AG09319 (cell line): Measurements from ENCODE around the gene KCNT1.

Experiments
- DNase-seq: peaks from one replicate; pipeline ENCODE4 v3.0.0-alpha.2; 2010; ENCODE audit warnings: low read depth; ENCODE audit errors: extremely low read depth
- CTCF ChIP-seq: IDR thresholded peaks from 2 replicates; pipeline ENCODE4 v1.5.1; 2011; ENCODE audit warnings: low read depth, mild to moderate bottlenecking, inconsistent platforms, low read length, moderate library complexity

Gene KCNT1

DNA sequence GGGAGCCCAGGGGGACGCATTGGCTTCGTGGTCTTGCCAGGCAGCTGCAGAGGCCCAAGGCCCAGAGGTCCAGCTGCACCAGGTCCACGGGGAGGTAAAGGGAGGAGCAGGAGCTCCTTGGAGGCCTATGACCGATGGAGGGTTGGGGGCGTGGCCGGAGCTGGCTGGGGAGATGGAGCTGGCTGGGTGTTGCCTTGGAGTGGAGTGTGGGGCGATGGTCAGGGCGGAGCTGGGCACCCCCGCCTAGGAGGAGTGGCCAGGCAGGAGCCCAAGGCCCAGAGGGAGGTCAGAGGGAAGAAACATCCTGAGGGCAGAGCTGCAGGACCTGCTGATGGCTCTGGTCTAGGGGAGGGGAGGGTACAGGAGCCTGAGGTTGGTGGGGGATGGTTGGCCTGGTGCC, 44.6 kb downstream of the KCNT1 start:
- TF ChIP-seq CTCF = no peak
- DNase-seq = no peak

DNA sequence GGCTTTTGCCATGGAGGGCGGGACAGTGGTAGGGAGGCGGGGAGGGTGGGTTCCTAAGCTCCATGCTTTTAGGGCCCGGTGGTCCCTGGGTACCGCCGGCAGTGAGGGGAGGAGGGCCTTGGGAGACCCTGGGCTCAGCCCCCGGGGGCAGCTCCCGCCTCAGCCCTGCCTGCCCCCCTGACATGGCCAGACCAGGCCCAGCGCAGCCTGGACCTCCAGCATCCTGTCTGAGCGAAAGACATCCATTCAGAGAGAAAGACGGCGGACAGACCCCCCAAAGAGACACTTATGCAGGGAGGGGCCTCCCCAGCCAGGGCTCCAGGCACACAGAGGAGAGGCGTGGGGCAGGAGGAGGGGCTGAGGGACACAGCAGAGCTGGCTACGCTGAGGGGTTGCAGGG, 45.3 kb downstream of the KCNT1 start:
- no peak for DNase-seq
- TF ChIP-seq CTCF = no peak

GRCh38 chr9:135748676-135749075, 46.7 kb downstream of the KCNT1 start:
- no peak for TF ChIP-seq CTCF
- no peak for DNase-seq

DNA sequence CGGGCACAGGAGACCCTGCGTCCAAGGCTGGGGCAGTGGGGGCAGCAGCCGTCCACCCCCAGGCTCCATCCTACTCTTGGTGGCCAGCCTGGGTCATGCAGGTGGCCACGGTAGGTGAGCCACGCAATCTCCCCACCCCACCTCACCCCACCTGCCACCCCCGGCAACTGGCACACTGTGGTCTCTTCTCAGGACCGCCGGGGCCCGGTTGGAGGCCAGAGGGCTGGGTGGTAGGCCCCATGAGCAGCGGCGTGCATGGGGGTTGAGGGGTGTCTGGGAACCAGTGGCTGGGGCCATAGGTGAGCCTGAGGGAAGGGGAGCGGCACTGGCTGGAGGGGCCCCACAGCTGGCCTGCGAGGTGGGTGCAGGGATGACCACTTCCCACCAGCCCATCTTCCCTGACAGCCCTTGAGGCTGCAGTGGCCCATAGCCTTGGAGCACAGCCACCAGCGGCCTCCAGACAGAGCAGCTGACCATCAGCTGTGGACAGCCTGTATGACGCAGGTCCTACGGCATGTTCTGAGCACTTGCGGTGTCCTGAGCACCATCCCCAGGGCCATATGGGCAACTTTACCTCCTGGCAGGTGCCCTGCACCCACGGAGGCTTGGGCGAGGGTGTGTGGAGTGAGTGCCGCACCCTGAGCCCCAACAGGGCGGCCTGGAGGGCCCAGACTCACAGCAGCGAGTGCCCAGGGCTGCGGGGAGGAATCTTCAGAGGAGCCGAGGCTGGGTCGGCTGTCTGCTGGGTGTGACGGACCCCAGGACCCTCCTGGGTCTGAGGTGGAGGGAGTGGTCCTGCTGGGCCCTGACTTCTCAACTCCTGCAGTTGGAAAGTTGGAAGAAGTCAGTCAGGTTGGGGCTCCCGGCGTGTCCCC, 47.4 kb downstream of the KCNT1 start:
- no peak for TF ChIP-seq CTCF

DNA sequence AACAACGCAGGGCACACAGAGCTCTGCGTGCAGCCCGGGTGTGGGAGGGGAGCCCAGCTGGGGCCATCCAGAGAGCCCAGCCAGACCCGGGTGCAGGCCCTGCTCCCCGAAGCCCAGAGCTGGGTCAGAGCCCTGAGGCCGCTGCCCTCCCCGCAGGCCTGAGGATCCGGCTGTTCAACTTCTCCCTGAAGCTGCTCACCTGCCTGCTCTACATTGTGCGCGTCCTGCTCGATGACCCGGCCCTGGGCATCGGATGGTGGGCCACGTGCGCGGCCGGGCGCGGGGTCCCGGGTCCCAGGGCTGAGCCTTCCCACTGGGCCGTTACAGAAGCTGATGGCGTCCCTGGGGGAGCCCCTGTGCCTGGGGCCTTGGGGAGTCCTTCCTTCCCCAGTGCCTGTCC, 48.8 kb downstream of the KCNT1 start:
- no peak for TF ChIP-seq CTCF
- DNase-seq = no peak

More for the DNA sequence above, 47.4 kb downstream of the KCNT1 start:
- DNase-seq = no peak

- TF ChIP-seq CTCF = no peak
- no peak for DNase-seq
Observed at GRCh38 chr9:135751501-135751900, 49.5 kb downstream of the KCNT1 start.

- no peak for TF ChIP-seq CTCF
- no peak for DNase-seq
Observed at GRCh38 chr9:135752281-135753204, 50.6 kb downstream of the KCNT1 start.
